Psoas muscle (tissue), 8 donors: ENCODE measurements around the gene ASTN2. TPM values are rescaled to one million over a fixed set of nuclear protein-coding genes. Genes with fewer than 3 reads are reported as not detected.

Experiments used
- ATAC-seq, 4 donors: fragments of 200-7000 bp; cut with Tn5 transposase; one replicate each; pipeline ENCODE4 v1.9.1; 2020; ENCODE audit warnings: moderate library complexity in 3 of 4, mild to moderate bottlenecking in 2 of 4
- DNase-seq, 2 donors: peaks; one replicate each; pipeline ENCODE4 v3.0.0-alpha.2; 2020
- H3K27ac ChIP-seq: fragments of 200-600 bp; one replicate; pipeline ENCODE4 v1.8.0; 2022
- H3K27me3 ChIP-seq, 3 donors: fragments of 200-600 bp in 1 of 3; one replicate each; pipeline versions ENCODE4 v1.6.1 to v1.8.0; 2013 to 2022; ENCODE audit warnings: low read length in 2 of 3, mild to moderate bottlenecking in 2 of 3, moderate library complexity in 1 of 3; ENCODE audit not compliant: insufficient read depth in 3 of 3
- H3K36me3 ChIP-seq, 2 donors: fragments of 200-600 bp in 1 of 2; one replicate each; pipeline versions ENCODE4 v1.6.1 to v1.8.0; 2013 to 2022; ENCODE audit warnings: low read depth in 1 of 2, mild to moderate bottlenecking in 1 of 2, moderate library complexity in 1 of 2; ENCODE audit not compliant: insufficient read depth in 1 of 2
- H3K4me1 ChIP-seq: fragments of 200-600 bp; one replicate; pipeline ENCODE4 v1.8.0; 2022
- H3K4me3 ChIP-seq: fragments of 200-600 bp; one replicate; pipeline ENCODE4 v1.8.0; 2022; ENCODE audit warnings: mild to moderate bottlenecking
- H3K9me3 ChIP-seq: fragments of 200-600 bp; one replicate; pipeline ENCODE4 v1.8.0; 2022
- WGBS, 3 donors: extraction: QIAGEN DNeasy Blood & Tissue Kit; methylation state at CpG; one replicate each; pipeline versions ENCODE4 v1.1.6 to v1.1.7; 2013; 5-methylcytosine and 5-hydroxymethylcytosine counted together
- intact Hi-C, 2 donors: fragments of 100-400 bp; cut with DNase I; formaldehyde crosslinking; loops; one replicate each; pipeline versions ENCODE4 v1.11.0 to v1.14.2; 2022
- polyA plus RNA-seq, 3 donors: library from polyadenylated mRNA; stranded (reverse); fragments of 200-250 nt; gene quantifications; one replicate each; pipeline ENCODE4 v1.2.3, GENCODE V29; 2013
- total RNA-seq, 4 donors: library from RNA; stranded (reverse); fragmentation: NEBNext Ultra II Directional in 2 of 4; extraction: Animal tissue kit (Norgen Biotek cat#: 25700) in 2 of 4; gene quantifications; one replicate each; pipeline versions ENCODE4 v1.2.1 to v1.2.4, GENCODE V29; 2021 to 2023
- TF ChIP-seq, protein P1 (sequence below): fragments of 200-600 bp; IDR thresholded peaks from one replicate; pipeline ENCODE4 v1.8.0; 2022; ENCODE audit warnings: antibody characterized with exemption
- donor health status: healthy with polysubstance abuse.
- donor health status: DM: no; HTN: no; CAD: no; lungs with moderate emphysema.
- donor health status: Bipolar disorder and iron deficiency.
- donor health status: healthy.
- donor health status: DM: yes; HTN: yes; CAD: no.
- donor health status: DM: no; HTN: no; CAD: no.
- donor health status: DM: no; HTN: no; CAD: no.
- donor health status: DM: yes; HTN: yes; CAD: no.

The ASTN2 gene
- total and polyA plus RNA-seq, 7 donors = 2.0 to 10.3 (median 3.3) TPM

DNA sequence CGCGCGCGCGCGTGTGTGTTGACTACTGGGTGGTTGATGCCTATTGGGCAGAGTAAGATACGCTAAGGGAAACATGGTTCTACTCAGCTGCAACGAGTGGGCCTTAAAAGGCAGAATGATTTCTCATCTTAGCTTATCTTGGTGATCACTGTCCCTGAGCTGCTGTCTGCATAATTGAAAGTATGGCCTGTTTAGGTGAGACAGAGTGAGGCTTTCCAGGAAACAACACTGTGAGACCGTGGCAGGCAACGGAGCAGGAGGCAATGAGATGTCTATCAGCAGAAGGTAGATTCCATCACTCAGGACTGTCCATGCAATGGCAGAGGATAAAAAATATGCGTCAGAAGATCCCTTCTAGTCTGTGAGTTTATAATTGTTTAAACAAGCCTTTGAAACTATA lies 450.6 kb downstream of the ASTN2 start:
- ATAC-seq = no peak
- no peaks in the 10 kb centered on the region for H3K27me3 ChIP-seq
- no peak overlapping the region for H3K27ac ChIP-seq
- H3K4me3 ChIP-seq = no peak overlapping the region
- DNase-seq = no peak
- H3K36me3 ChIP-seq = no peaks in the 10 kb centered on the region
- 83 to 92% (median 92%) methylated on average over 11 of the region's 11 CpGs for WGBS, 3 donors
- H3K4me1 ChIP-seq = no peaks in the 10 kb centered on the region
- no peaks in the 10 kb centered on the region for H3K9me3 ChIP-seq
- TF ChIP-seq, protein P1, sequence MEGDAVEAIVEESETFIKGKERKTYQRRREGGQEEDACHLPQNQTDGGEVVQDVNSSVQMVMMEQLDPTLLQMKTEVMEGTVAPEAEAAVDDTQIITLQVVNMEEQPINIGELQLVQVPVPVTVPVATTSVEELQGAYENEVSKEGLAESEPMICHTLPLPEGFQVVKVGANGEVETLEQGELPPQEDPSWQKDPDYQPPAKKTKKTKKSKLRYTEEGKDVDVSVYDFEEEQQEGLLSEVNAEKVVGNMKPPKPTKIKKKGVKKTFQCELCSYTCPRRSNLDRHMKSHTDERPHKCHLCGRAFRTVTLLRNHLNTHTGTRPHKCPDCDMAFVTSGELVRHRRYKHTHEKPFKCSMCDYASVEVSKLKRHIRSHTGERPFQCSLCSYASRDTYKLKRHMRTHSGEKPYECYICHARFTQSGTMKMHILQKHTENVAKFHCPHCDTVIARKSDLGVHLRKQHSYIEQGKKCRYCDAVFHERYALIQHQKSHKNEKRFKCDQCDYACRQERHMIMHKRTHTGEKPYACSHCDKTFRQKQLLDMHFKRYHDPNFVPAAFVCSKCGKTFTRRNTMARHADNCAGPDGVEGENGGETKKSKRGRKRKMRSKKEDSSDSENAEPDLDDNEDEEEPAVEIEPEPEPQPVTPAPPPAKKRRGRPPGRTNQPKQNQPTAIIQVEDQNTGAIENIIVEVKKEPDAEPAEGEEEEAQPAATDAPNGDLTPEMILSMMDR = no peak
- intact Hi-C loops = no loop called here

DNA sequence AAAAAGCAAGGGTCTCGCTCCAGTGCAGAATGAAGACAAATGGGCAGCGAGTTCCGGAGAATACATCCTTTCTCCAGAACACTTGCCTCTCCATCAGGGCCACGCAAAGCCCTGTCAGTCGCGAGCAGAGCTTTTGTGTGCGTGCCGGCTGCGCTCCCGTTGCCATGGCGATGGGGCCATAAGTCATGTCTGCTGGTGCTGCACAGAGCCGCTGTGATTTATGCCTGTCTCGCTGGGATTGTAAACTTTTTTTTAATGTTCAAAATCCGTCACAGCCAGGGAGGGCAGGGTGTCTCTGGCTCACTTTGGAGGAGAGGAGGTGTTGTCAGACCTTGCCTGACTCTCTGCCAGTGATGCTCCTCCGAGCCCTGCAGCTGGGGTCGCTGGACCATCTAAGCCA lies 455.0 kb downstream of the ASTN2 start:
- intact Hi-C loops = no loop called here
- Histone ChIP-seq H3K27ac (no peak overlapping the region), H3K9me3 (no peaks in the 10 kb centered on the region), H3K4me1 (no peaks in the 10 kb centered on the region), H3K36me3 (no peaks in the 10 kb centered on the region), H3K27me3 (no peaks in the 10 kb centered on the region), H3K4me3 (no peak overlapping the region)
- ATAC-seq = no peak
- WGBS, 3 donors = 11 to 21% (median 15%) methylated on average over 16 of the region's 16 CpGs
- DNase-seq = no peak
- TF ChIP-seq, protein P1 = no peak

DNA sequence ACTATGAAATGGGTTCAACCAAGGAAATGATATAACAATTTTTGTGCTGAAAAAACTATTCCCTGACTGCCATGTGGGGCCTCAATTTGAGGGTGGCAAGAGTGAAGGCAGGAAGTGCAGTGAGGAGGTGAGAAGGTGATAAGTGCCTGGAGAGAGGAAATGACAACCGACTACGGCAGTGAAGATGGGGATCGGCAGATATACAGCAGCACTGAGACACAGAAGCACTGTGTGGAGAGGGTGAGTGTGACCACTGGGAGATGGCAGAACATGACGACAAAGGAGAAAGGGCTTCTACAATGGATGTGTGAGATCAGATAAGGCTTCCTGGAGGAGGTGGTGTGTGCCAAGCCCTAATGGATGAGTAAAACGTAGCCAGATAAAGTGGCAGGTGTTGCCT lies 456.0 kb downstream of the ASTN2 start:
- Histone ChIP-seq H3K9me3 (no peaks in the 10 kb centered on the region), H3K27me3 (no peaks in the 10 kb centered on the region), H3K27ac (no peak overlapping the region), H3K4me1 (no peaks in the 10 kb centered on the region), H3K4me3 (no peak overlapping the region), H3K36me3 (no peaks in the 10 kb centered on the region)
- ATAC-seq (no peak), DNase-seq (no peak)
- intact Hi-C loops = no loop called here
- 55 to 61% (median 57%) methylated on average over 5 of the region's 5 CpGs for WGBS, 3 donors
- TF ChIP-seq, protein P1 = no peak

DNA sequence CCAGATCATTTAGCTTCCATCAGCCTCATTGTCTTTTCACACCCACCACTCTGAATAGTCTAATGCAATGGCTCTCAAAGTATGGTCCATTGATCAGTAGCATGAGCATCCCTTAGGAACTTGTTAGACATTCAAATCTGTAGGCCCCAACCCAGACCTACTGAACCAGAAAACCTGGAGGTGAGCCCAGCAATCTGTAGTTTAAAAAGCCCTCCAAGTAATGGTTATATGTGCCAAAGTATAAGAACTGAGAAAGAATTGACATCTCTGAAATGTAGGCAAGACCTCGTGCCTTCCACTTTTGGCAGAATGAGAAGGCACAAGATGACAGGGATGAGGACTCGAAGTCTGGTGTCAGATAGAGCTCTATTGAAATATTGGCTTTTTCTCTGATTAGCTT lies 460.1 kb downstream of the ASTN2 start:
- no peaks in the 10 kb centered on the region for H3K27me3 ChIP-seq
- H3K36me3 ChIP-seq = no peaks in the 10 kb centered on the region
- no peak overlapping the region for H3K4me3 ChIP-seq
- H3K9me3 ChIP-seq = no peaks in the 10 kb centered on the region
- no peaks in the 10 kb centered on the region for H3K4me1 ChIP-seq
- ATAC-seq (no peak), DNase-seq (no peak)
- H3K27ac ChIP-seq = no peak overlapping the region
- intact Hi-C loops = no loop called here
- 55 to 77% (median 69%) methylated on average over 2 of the region's 2 CpGs for WGBS, 3 donors
- TF ChIP-seq, protein P1 = no peak

DNA sequence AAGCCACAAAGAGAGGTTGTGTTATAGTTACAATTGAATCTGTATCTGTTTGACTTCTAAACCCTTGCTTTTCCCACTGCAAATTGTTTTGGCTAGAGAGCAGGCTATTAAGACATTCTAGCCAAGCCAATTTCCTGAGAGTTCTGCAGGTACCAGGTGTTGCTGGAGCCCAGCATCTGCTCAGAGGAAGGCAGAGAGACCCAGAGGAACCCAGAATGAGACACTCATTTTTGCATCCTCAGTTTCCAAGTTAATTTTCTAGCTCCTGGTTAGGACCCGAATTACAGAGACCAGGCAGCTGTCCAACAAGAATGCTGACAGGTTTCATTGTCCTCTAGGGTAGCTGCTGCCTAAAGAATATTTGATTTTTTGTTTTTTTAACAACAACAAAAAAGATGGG lies 461.6 kb downstream of the ASTN2 start:
- Histone ChIP-seq H3K27me3 (peaks cover 0 to 3% (median 0%) of the 10 kb centered on the region in 3 donors), H3K36me3 (no peaks in the 10 kb centered on the region), H3K9me3 (no peaks in the 10 kb centered on the region), H3K4me1 (no peaks in the 10 kb centered on the region), H3K27ac (no peak overlapping the region), H3K4me3 (no peak overlapping the region)
- TF ChIP-seq, protein P1 = no peak
- WGBS, 3 donors = 12 to 25% (median 25%) methylated on average over 1 of the region's 1 CpG
- intact Hi-C loops = no loop called here
- ATAC-seq (no peak), DNase-seq (no peak)
